Right lobe of liver (tissue), 6 donors: ENCODE results near the gene GAB4. TPM values are rescaled to one million over a fixed set of nuclear protein-coding genes. Genes with fewer than 3 reads are reported as not detected.
"Not testable (repeated sequence)": the region's sequence is repeated elsewhere in the genome, so short reads cannot be mapped to it uniquely, and the experiment has no call there.

Experiments
- ATAC-seq, 4 donors: fragments of 200-7000 bp; cut with Tn5 transposase; one replicate each; pipeline ENCODE4 v1.9.1; 2020; ENCODE audit warnings: mild to moderate bottlenecking in 4 of 4, moderate library complexity in 4 of 4
- DNase-seq, 3 donors: peaks; one replicate each; pipeline ENCODE4 v3.0.0-alpha.2; 2020
- H3K27ac ChIP-seq, 3 donors: fragments of 200-600 bp; one replicate each; pipeline ENCODE4 v1.8.0; 2022
- H3K27me3 ChIP-seq, 2 donors: fragments of 200-600 bp; one replicate each; pipeline ENCODE4 v1.8.0; 2022
- H3K36me3 ChIP-seq, 4 donors: fragments of 200-600 bp; sonication (generic) in 1 of 4; one replicate each; pipeline versions ENCODE4 v1.5.1 to v1.8.0; 2017 to 2022; ENCODE audit warnings: control low read depth in 1 of 4
- H3K4me1 ChIP-seq, 4 donors: fragments of 200-600 bp; sonication (generic) in 1 of 4; one replicate each; pipeline versions ENCODE4 v1.5.1 to v1.8.0; 2017 to 2022; ENCODE audit warnings: control low read depth in 1 of 4
- H3K4me3 ChIP-seq, 3 donors: fragments of 200-600 bp; one replicate each; pipeline ENCODE4 v1.8.0; 2022
- H3K9me3 ChIP-seq, 4 donors: fragments of 200-600 bp; sonication (generic) in 1 of 4; one replicate each; pipeline versions ENCODE4 v1.5.1 to v1.8.0; 2017 to 2022; ENCODE audit warnings: control low read depth in 1 of 4
- POLR2A ChIP-seq: fragments of 450-650 bp; IDR thresholded peaks from one replicate; pipeline ENCODE4 v1.6.1; 2017; ENCODE audit warnings: antibody characterized with exemption, mild to moderate bottlenecking
- whole genome bisulfite sequencing: methylation state at CpG from one replicate; pipeline ENCODE4 v1.1.6; 2018; ENCODE audit warnings: low coverage, low lambda C conversion rate; ENCODE audit not compliant: insufficient coverage; ENCODE audit errors: missing lambda C conversion rate; 5-methylcytosine and 5-hydroxymethylcytosine counted together
- intact Hi-C, 2 donors: fragments of 100-400 bp; cut with DNase I; formaldehyde crosslinking; loops; one replicate each; pipeline versions ENCODE4 v1.11.2 to v1.14.1; 2022
- total RNA-seq, 6 experiments: library from RNA; depleted of rRNA in 2 of 6; stranded (reverse); fragments of >200 nt in 2 of 6; fragmentation: NEBNext Ultra II Directional in 3 of 6; extraction: Animal tissue kit (Norgen Biotek cat#: 25700) in 3 of 6; gene quantifications; one replicate each; pipeline versions ENCODE4 v1.1.0 to v1.2.4, GENCODE V29; 2016 to 2023
- TF ChIP-seq, protein P1 (sequence below), 4 donors: fragments of 200-600 bp in 3 of 4; fragments of 450-650 bp in 1 of 4; IDR thresholded peaks; one replicate each; pipeline versions ENCODE4 v1.5.1 to v1.8.0; 2016 to 2022; ENCODE audit warnings: antibody characterized with exemption in 4 of 4, mild to moderate bottlenecking in 2 of 4
- donor health status: DM: no; HTN: yes; CAD: no.
- donor health status: DM: no; HTN: no; CAD: no.
- donor health status: DM: no; HTN: no; CAD: no.
- donor health status: DM: no; HTN: yes; CAD: no.
- donor health status: DM: no; HTN: yes; CAD: no.

The GAB4 gene
- total RNA-seq, 6 experiments from 2014 or later: not detected

DNA sequence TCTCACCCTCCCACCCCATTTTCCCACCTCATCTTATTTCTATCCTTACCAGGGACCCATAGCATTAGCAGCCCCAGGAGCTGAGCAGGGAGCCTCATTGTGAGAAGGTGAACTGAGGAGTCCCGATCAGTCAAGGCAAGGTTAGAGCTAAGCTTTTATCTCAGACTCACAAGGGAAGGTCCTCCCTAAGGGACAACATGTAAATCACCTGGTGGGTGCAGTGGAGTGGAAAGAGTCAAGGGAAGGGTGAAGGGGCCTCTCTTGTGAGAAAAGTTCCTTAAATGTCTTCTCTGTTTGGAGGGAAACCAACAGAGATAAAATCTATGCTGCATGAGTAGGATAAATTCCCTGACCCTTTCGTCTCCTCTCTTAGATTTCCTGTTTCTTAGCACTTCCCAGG lies 85.9 kb downstream of the GAB4 start:
- Histone ChIP-seq H3K9me3 (no peaks in the 10 kb centered on the region), H3K27me3 (no peaks in the 10 kb centered on the region), H3K4me1 (no peaks in the 10 kb centered on the region), H3K4me3 (no peak overlapping the region), H3K27ac (no peak overlapping the region), H3K36me3 (no peaks in the 10 kb centered on the region)
- ATAC-seq: no peak
- TF ChIP-seq POLR2A: no peak
- TF ChIP-seq, protein P1, sequence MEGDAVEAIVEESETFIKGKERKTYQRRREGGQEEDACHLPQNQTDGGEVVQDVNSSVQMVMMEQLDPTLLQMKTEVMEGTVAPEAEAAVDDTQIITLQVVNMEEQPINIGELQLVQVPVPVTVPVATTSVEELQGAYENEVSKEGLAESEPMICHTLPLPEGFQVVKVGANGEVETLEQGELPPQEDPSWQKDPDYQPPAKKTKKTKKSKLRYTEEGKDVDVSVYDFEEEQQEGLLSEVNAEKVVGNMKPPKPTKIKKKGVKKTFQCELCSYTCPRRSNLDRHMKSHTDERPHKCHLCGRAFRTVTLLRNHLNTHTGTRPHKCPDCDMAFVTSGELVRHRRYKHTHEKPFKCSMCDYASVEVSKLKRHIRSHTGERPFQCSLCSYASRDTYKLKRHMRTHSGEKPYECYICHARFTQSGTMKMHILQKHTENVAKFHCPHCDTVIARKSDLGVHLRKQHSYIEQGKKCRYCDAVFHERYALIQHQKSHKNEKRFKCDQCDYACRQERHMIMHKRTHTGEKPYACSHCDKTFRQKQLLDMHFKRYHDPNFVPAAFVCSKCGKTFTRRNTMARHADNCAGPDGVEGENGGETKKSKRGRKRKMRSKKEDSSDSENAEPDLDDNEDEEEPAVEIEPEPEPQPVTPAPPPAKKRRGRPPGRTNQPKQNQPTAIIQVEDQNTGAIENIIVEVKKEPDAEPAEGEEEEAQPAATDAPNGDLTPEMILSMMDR (IDR thresholded peaks at IDR 0.05): no peak
- intact Hi-C loops: no loop called here
- WGBS: 17% methylated on average over 2 of the region's 2 CpGs
- no peak for DNase-seq

DNA sequence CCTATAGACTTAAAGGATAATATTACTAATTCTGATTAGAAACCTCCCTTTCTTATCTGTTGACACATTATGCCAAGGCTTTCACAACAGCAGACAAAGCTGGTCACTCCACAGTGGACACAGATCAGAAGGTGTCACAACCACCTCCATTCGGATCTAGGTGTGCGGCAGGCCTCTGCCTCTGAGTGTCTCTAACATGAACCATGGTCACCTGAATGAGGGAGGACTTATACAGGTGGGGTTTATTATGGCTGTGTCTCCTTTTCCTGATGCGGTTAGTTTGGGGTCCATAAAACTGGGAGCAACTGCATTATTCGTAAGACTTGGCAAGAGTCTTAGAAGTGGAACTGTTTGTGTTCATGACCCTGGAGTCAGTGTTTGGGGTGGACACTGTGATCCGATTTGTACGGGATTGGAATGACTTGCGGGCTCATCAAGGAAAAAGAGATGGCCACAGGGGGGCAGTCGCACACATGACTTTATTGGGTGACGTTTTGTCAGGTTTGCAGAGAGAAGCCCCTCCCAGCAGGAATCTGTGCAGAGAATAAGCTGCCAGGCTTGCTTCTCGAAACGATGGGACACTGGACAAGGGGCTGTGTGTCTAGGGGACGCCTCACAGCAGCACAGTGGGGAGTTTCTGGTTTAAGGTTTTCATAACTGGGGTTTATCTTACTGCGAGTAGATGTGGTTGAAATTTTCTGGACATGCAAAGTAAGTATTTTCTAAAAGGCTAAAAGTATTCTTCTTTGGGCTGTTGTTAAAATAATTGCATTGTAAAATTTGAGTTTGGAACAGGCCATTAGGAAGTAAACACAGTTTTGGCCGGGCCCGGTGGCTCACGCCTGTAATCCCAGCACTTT lies 90.6 kb downstream of the GAB4 start:
- DNase-seq (peak; percentile 44 to 69 (median 57)), ATAC-seq (peak; percentile 79 to 89 (median 84))
- no peaks in the 10 kb centered on the region for H3K27me3 ChIP-seq
- no peak overlapping the region for H3K27ac ChIP-seq
- no peaks in the 10 kb centered on the region for H3K36me3 ChIP-seq
- intact Hi-C loops: loop anchor here in 1 of 2 donors (5.0 kb wide), 1 partner anchor 140 kb away; no protein-coding TSS in a partner anchor
- TF ChIP-seq, protein P1 (IDR thresholded peaks at IDR 0.05): peak; percentile 42 to 65 (median 61)
- TF ChIP-seq POLR2A: no peak
- H3K4me3 ChIP-seq: no peak overlapping the region
- 15% methylated on average over 16 of the region's 16 CpGs for WGBS
- no peaks in the 10 kb centered on the region for H3K9me3 ChIP-seq
- no peaks in the 10 kb centered on the region for H3K4me1 ChIP-seq

DNA sequence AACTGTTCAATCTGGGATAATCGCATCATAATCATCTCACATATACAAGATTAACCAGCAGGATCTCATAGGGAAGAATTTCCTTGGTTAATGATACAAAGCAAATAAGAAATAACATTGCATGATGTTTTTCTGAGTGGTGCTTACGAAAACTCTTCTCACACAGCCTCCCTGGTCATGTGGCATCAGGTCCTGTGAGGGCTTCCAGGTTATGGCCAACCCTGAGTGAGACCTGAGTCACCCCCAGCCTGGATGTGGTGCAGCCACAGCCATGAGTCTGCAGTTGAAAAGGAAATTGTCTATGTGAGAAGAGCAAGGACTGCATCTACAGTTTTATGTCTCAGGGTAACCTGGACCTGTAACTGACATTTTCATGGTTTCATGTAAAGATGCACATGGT lies 92.3 kb downstream of the GAB4 start:
- no peaks in the 10 kb centered on the region for H3K36me3 ChIP-seq
- no peak overlapping the region for H3K27ac ChIP-seq
- no peaks in the 10 kb centered on the region for H3K27me3 ChIP-seq
- H3K9me3 ChIP-seq: no peaks in the 10 kb centered on the region
- DNase-seq (no peak), ATAC-seq (no peak)
- TF ChIP-seq POLR2A: no peak
- TF ChIP-seq, protein P1 (IDR thresholded peaks at IDR 0.05): no peak
- no peak overlapping the region for H3K4me3 ChIP-seq
- intact Hi-C loops: loop anchor here in 1 of 2 donors (5.0 kb wide), 1 partner anchor 142 kb away; no protein-coding TSS in a partner anchor
- 29% methylated on average over 2 of the region's 2 CpGs for WGBS
- no peaks in the 10 kb centered on the region for H3K4me1 ChIP-seq

- H3K36me3 ChIP-seq, H3K4me1 ChIP-seq, H3K27me3 ChIP-seq, H3K4me3 ChIP-seq, H3K9me3 ChIP-seq, ATAC-seq, H3K27ac ChIP-seq, DNase-seq: not testable (repeated sequence)
- 71% methylated on average over 1 of the region's 1 CpG for WGBS
- intact Hi-C loops: loop anchor here in 1 of 2 donors (5.0 kb wide), 1 partner anchor 142 kb away; no protein-coding TSS in a partner anchor
These were observed 93.1 kb downstream of the GAB4 start for GRCh38 chr22:16914911-16915310.

GRCh38 chr22:16914006-16914405 lies 94.0 kb downstream of the GAB4 start:
- ATAC-seq (no peak), DNase-seq (no peak)
- Histone ChIP-seq H3K9me3 (no peaks in the 10 kb centered on the region), H3K27ac (no peak overlapping the region), H3K27me3 (no peaks in the 10 kb centered on the region), H3K36me3 (no peaks in the 10 kb centered on the region), H3K4me3 (no peak overlapping the region), H3K4me1 (no peaks in the 10 kb centered on the region)
- intact Hi-C loops: no loop called here
- WGBS: 27% methylated on average over 3 of the region's 5 CpGs
- no peak for TF ChIP-seq POLR2A
- TF ChIP-seq, protein P1 (IDR thresholded peaks at IDR 0.05): no peak
